RWPE1 (cell line): Measurements from ENCODE around the gene TMEM140.

Experiments used
- CTCF ChIA-PET: fragments of 350-600 bp; sonication (Branson Sonifier 250); formaldehyde crosslinking; extraction: SDS; loops from one replicate; lab custom pipeline; 2021; lab: Yijun Ruan, JAX
- POLR2A ChIA-PET: fragments of 400-600 bp; formaldehyde crosslinking; extraction: SDS; loops from one replicate; lab custom pipeline; 2020; ENCODE audit warnings: antibody characterized with exemption; ENCODE audit not compliant: low non-redundant PET; lab: Yijun Ruan, JAX
- DNase-seq: peaks from one replicate; pipeline ENCODE4 v3.0.0; 2012; ENCODE audit warnings: low spot score
- H3K27ac ChIP-seq: fragments of 450-650 bp; 2 replicates; pipeline ENCODE4 v1.5.1; 2017
- CTCF ChIP-seq: fragments of 450-650 bp; conservative IDR thresholded peaks from 2 replicates; pipeline ENCODE4 v1.5.1; 2017; ENCODE audit warnings: low read depth, mild to moderate bottlenecking

Gene TMEM140

GRCh38 chr7:135179321-135179925, 31.6 kb downstream of the TMEM140 start:
- no peak for TF ChIP-seq CTCF
- no peak overlapping the region for H3K27ac ChIP-seq
- CTCF ChIA-PET, result no interaction called here
- no peak for DNase-seq
- POLR2A ChIA-PET, result no interaction called here

- CTCF ChIA-PET, result no interaction called here
- no peak for TF ChIP-seq CTCF
- POLR2A ChIA-PET, result no interaction called here
- no peak for DNase-seq
- H3K27ac ChIP-seq, result no peak overlapping the region
Observed at GRCh38 chr7:135180122-135180521, 32.2 kb downstream of the TMEM140 start.

DNA sequence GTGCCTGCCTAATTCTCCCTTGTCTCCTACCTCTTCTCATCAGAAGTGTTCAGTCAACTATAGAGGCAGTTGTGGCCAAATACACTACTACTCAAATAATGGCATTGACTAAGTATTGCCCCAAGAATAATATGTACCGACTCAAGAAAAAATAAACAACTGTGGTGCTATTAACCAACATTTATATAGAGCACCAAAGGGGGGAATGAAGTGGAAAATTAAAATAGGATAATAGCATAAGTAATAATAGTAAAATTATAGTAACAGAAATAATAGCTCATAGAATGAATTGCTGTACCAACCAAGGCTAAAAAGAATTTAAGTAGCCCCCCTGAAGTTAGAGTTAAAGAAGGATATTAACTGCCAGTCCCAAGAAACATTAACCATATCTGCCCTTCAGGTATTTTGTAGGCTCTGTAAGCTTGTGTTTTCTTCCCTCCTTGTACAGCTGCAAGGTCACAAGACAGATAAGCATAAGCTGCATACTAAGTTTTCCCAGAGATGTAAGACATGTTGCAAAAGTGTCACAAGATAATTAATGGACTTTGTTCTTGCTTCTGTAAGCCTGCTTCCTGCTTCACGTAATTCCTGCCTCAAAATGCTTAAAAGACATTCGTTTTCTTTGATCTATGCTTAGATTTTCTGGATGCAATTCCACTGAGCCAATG, 33.5 kb downstream of the TMEM140 start:
- DNase-seq, result no peak
- TF ChIP-seq CTCF, result no peak
- ChIA-PET CTCF (no interaction called here), POLR2A (no interaction called here)
- no peak overlapping the region for H3K27ac ChIP-seq

DNA sequence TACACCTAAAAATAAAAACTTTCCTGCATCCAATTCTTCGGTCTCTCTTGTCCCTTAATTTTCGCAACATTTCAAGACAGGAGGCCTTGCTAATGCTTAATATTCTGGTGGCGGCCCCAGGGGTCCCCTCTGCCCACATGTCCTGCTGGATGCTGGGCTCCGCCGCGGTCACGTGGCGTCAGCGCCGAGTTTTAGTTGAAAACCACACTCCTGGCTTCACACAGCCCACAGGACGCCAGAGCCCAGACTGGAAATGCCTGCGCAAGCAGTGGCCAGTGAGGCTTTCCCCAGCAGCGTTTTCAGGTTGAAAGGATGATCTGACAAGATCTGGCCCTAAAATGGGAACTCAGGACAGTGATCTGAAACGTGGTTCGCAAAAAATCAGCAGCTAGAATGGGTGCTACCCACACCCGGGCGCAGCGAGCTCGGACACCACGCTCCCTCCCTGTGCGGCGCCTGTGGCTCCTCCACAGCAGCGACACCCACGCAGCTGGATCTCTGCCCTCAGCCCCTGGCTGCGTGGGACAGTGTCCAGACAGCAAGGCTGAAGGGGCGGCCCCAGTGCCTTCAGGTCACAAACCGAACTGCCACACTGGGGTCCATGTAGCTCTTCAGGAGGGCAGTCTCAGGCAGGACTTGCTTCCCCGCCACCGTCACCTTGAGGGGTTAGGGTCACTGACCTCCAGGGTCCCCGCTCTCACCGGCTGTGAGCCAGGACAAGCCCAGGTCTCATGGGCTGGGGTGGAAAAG, 34.2 kb downstream of the TMEM140 start:
- no peak overlapping the region for H3K27ac ChIP-seq
- no peak for DNase-seq
- POLR2A ChIA-PET, result no interaction called here
- TF ChIP-seq CTCF, result no peak
- CTCF ChIA-PET, result no interaction called here

DNA sequence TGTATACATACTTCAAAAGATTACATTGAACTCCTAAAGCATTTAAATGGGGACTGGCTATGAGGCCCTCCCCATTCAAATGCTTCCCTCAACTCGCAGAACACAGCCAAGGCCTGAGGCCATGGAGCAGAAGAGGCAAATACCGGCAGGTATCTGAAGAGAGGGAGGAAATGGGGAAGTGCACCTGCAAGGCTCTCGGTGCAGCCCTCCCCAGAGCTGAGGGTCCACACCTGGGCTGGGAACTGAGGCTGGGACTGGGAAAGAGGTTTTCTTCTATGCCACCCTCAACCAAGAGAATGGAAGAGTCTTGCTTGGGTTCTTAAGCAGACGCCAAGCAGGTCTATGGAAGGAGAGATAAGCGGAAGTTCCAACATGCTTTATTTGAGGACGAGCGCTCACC, 35.6 kb downstream of the TMEM140 start:
- no peak overlapping the region for H3K27ac ChIP-seq
- ChIA-PET POLR2A (no interaction called here), CTCF (no interaction called here)
- TF ChIP-seq CTCF, result no peak
- no peak for DNase-seq

DNA sequence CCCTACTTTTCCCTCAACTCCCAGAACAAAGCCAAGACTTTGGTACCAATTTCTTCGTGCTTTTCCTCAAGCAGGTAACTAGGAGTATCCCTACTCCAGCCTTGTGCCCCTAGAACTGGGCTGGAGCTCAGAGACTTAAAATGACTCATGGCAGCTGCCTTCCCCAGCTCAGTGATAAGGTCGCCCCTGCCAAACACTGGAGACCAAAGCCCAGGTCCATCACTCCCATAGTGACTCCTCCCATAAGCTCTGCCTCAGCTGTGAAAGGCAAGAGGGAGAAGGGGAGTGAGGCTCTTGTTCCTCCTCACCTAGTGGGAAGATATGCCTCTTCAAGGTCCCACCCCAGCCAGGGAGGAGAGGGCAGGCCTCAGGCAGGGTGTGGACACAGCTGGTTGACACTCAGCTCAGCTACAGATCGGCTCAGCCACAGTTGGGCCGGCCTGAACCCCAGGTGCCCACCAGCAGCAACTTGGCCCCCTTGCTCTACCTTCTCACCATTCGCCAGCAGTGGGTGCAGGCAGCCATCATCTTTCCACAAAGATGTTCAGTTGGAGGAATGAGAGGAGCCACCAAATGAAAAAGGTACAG, 36.5 kb downstream of the TMEM140 start:
- DNase-seq, result no peak
- CTCF ChIA-PET, result no interaction called here
- H3K27ac ChIP-seq, result no peak overlapping the region
- POLR2A ChIA-PET, result no interaction called here
- no peak for TF ChIP-seq CTCF
